GM23248 (cell line): ENCODE data around the gene GSTM2. TPM values are rescaled to one million over a fixed set of nuclear protein-coding genes. Genes with fewer than 3 reads are reported as not detected.
"Not testable (repeated sequence)": the region's sequence is repeated elsewhere in the genome, so short reads cannot be mapped to it uniquely, and the experiment has no call there.

Source experiments
- DNase-seq: peaks from one replicate; pipeline ENCODE4 v3.0.0-alpha.2; 2015
- H2AFZ ChIP-seq: fragments of 200-600 bp; sonication (generic); 2 replicates; pipeline ENCODE4 v1.6.1; 2016; ENCODE audit warnings: antibody characterized with exemption
- H3F3A ChIP-seq: fragments of 200-600 bp; sonication (generic); 2 replicates; pipeline ENCODE4 v1.6.1; 2016; ENCODE audit warnings: mild to moderate bottlenecking, antibody characterized with exemption, mixed run types; ENCODE audit not compliant: insufficient read depth
- H3K27ac ChIP-seq: fragments of 200-600 bp; sonication (generic); 2 replicates; pipeline ENCODE4 v1.5.1; 2016; ENCODE audit warnings: mild to moderate bottlenecking
- H3K27me3 ChIP-seq: fragments of 200-600 bp; sonication (generic); replicated peaks from 2 replicates; pipeline ENCODE4 v1.6.1; 2016; ENCODE audit warnings: mild to moderate bottlenecking; ENCODE audit not compliant: insufficient read depth
- H3K36me3 ChIP-seq: fragments of 200-600 bp; sonication (generic); 2 replicates; pipeline ENCODE4 v1.6.1; 2016; ENCODE audit warnings: low read depth, mild to moderate bottlenecking
- H3K4me1 ChIP-seq: fragments of 200-600 bp; sonication (generic); 2 replicates; pipeline ENCODE4 v1.6.1; 2016; ENCODE audit warnings: mild to moderate bottlenecking; ENCODE audit not compliant: insufficient read depth
- H3K4me2 ChIP-seq: fragments of 200-600 bp; sonication (generic); one replicate; pipeline ENCODE4 v1.6.1; 2016; ENCODE audit warnings: mild to moderate bottlenecking; ENCODE audit not compliant: unreplicated experiment
- H3K4me3 ChIP-seq: fragments of 200-600 bp; sonication (generic); 2 replicates; pipeline ENCODE4 v1.5.1; 2016; ENCODE audit warnings: mild to moderate bottlenecking
- H3K79me2 ChIP-seq: fragments of 200-600 bp; sonication (generic); 2 replicates; pipeline ENCODE4 v1.6.1; 2016; ENCODE audit warnings: mild to moderate bottlenecking; ENCODE audit not compliant: insufficient read depth
- H3K9ac ChIP-seq: fragments of 200-600 bp; sonication (generic); 2 replicates; pipeline ENCODE4 v1.6.1; 2016; ENCODE audit warnings: mild to moderate bottlenecking
- H3K9me2 ChIP-seq: fragments of 200-600 bp; sonication (generic); 2 replicates; pipeline ENCODE4 v1.6.1; 2016; ENCODE audit warnings: mixed run types, mild to moderate bottlenecking, moderate library complexity; ENCODE audit not compliant: insufficient read depth
- H3K9me3 ChIP-seq: fragments of 200-600 bp; sonication (generic); one replicate; pipeline ENCODE4 v1.6.1; 2017; ENCODE audit warnings: low read depth
- H4K20me1 ChIP-seq: fragments of 200-600 bp; sonication (generic); 2 replicates; pipeline ENCODE4 v1.6.0; 2016; ENCODE audit not compliant: insufficient read depth
- EZH2 ChIP-seq: fragments of 200-600 bp; sonication (generic); IDR thresholded peaks from 2 replicates; pipeline ENCODE4 v1.6.1; 2018; ENCODE audit warnings: antibody characterized with exemption, mild to moderate bottlenecking; ENCODE audit not compliant: insufficient read depth, poor library complexity, severe bottlenecking
- EZH2phosphoT487 ChIP-seq: fragments of 200-600 bp; sonication (generic); IDR thresholded peaks from 2 replicates; pipeline ENCODE4 v1.6.1; 2018; ENCODE audit warnings: antibody characterized with exemption, moderate library complexity, mild to moderate bottlenecking, low read depth; ENCODE audit not compliant: insufficient read depth
- WGBS, 2 experiments: methylation state at CpG; one replicate each; pipeline ENCODE4 v1.1.6; 2015 to 2017; ENCODE audit warnings: low lambda C conversion rate in 2 of 2, low coverage in 1 of 2; ENCODE audit errors: missing lambda C conversion rate in 2 of 2; 5-methylcytosine and 5-hydroxymethylcytosine counted together
- in situ Hi-C: fragments of 300-500 bp; cut with MboI; formaldehyde crosslinking; loops from 2 replicates; pipeline ENCODE4 v1.15.0; 2020
- polyA plus RNA-seq: library from polyadenylated mRNA; unstranded; fragments of >200 nt; fragmentation: Nextera tagmentation; extraction: Ambion mirVana; gene quantifications from 2 replicates; pipeline ENCODE4 v1.2.1, GENCODE V29; 2016
- total RNA-seq: library from RNA; depleted of rRNA; stranded (reverse); fragments of >200 nt; shearing (Covaris generic); gene quantifications from 2 replicates; pipeline ENCODE4 v1.2.3, GENCODE V29; 2014

Gene GSTM2
- total and polyA plus RNA-seq, 2 experiments from 2014 or later = 19.7 to 41.2 TPM

- no peak within 1 kb of the TSS for H3K4me3 ChIP-seq
- no peak for TF ChIP-seq EZH2
- TF ChIP-seq EZH2phosphoT487 = no peak
- no peak for DNase-seq
- no peak within 1 kb of the TSS for H3K27ac ChIP-seq
- no peaks in the 10 kb centered on the region for H3K9me3 ChIP-seq
- H3K27me3 ChIP-seq = no peaks in the 10 kb centered on the region
- H3F3A ChIP-seq = no peaks in the 10 kb centered on the region
- no peaks in the 10 kb centered on the region for H4K20me1 ChIP-seq
- WGBS, 2 experiments = no CpG with 5 or more reads among the region's 46 CpGs
- no peak within 1 kb of the TSS for H3K4me2 ChIP-seq
- no peaks in the 10 kb centered on the region for H3K9me2 ChIP-seq
- no peak within 1 kb of the TSS for H3K9ac ChIP-seq
- no peaks in the 10 kb centered on the region for H3K36me3 ChIP-seq
- no peaks in the 10 kb centered on the region for H3K4me1 ChIP-seq
- in situ Hi-C loops = no loop called here
- H3K79me2 ChIP-seq = no peaks in the 10 kb centered on the region
- H2AFZ ChIP-seq = no peak within 1 kb of the TSS
Measured at GRCh38 chr1:109687641-109688499, 20.0 kb downstream of the GSTM2 start, which contains the start of gene GSTM1. GSTM1 (plus strand) TSS chr1:109687817; CDS start chr1:109687874, 57 bp downstream.

GRCh38 chr1:109689844-109690405, 22.1 kb downstream of the GSTM2 start:
- Histone ChIP-seq H3F3A (no peaks in the 10 kb centered on the region), H3K9ac (no peak overlapping the region), H3K4me2 (no peak overlapping the region), H4K20me1 (no peaks in the 10 kb centered on the region), H3K9me3 (no peaks in the 10 kb centered on the region), H3K27me3 (no peaks in the 10 kb centered on the region), H3K27ac (no peak overlapping the region), H3K79me2 (no peaks in the 10 kb centered on the region), H3K36me3 (no peaks in the 10 kb centered on the region), H3K4me3 (no peak overlapping the region), H3K4me1 (no peaks in the 10 kb centered on the region), H3K9me2 (no peaks in the 10 kb centered on the region), H2AFZ (no peak overlapping the region)
- WGBS, 2 experiments = no CpG with 5 or more reads among the region's 6 CpGs
- TF ChIP-seq EZH2phosphoT487 (no peak), EZH2 (no peak)
- in situ Hi-C loops = no loop called here
- no peak for DNase-seq

GRCh38 chr1:109691759-109692158, 23.9 kb downstream of the GSTM2 start:
- in situ Hi-C loops = no loop called here
- no peaks in the 10 kb centered on the region for H3K9me3 ChIP-seq
- no peak for DNase-seq
- no peaks in the 10 kb centered on the region for H3K4me1 ChIP-seq
- H4K20me1 ChIP-seq = no peaks in the 10 kb centered on the region
- TF ChIP-seq EZH2phosphoT487 = no peak
- TF ChIP-seq EZH2 = no peak
- H3F3A ChIP-seq = no peaks in the 10 kb centered on the region
- no peak overlapping the region for H3K4me2 ChIP-seq
- H2AFZ ChIP-seq = no peak overlapping the region
- no peak overlapping the region for H3K4me3 ChIP-seq
- no peaks in the 10 kb centered on the region for H3K36me3 ChIP-seq
- H3K27me3 ChIP-seq = no peaks in the 10 kb centered on the region
- H3K9me2 ChIP-seq = no peaks in the 10 kb centered on the region
- H3K79me2 ChIP-seq = no peaks in the 10 kb centered on the region
- no peak overlapping the region for H3K9ac ChIP-seq
- WGBS, 2 experiments = no CpG with 5 or more reads among the region's 6 CpGs
- H3K27ac ChIP-seq = no peak overlapping the region

DNA sequence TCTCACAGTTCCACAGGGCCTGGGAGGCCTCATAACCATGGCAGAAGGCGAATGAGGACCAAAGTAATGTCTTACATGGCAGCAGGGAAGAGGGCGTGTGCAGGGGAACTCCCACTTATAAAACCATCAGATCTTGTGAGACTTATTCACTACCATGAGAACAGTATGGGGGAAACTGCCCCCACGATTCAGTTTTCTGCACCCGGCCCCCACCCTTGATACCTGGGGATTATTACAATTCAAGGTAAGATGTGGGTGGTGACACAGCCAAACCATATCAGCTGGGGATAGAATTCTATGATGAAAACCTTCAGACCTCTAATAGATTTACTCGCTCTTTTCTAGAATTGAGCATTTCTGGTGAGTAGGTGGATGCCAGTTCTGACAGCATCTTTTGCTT, 26.5 kb downstream of the GSTM2 start:
- H3K27ac ChIP-seq, H3K27me3 ChIP-seq, H3F3A ChIP-seq, DNase-seq, H3K4me2 ChIP-seq, H3K4me3 ChIP-seq, H4K20me1 ChIP-seq, H3K4me1 ChIP-seq, H3K9me2 ChIP-seq, H3K36me3 ChIP-seq, H3K9me3 ChIP-seq, H2AFZ ChIP-seq, in situ Hi-C loops, H3K9ac ChIP-seq, H3K79me2 ChIP-seq: not testable (repeated sequence)
- WGBS, 2 experiments = no CpG with 5 or more reads among the region's 5 CpGs

DNA sequence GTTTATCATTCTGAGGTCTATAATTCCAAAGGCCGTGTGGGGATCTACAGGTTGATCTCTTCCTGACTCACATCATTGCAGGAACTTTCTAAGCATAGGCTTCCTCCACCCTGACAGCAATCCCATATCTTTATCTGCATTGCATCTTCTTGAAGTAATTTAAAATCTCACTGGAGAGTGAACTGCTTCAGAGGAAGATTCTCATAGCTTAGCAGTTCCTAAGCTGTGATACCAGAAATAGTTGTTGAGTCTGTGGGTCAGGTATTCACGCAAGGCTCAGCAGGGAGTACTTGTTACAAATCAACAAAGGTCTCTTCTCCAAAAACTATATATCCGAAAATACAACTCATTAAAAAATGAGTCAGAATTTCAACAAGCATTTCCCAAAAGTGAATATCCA, 27.3 kb downstream of the GSTM2 start:
- H3K9me3 ChIP-seq, H3K27ac ChIP-seq, in situ Hi-C loops, H3K36me3 ChIP-seq, H3K79me2 ChIP-seq, H3K9ac ChIP-seq, DNase-seq, H3K4me2 ChIP-seq, H4K20me1 ChIP-seq, H3K9me2 ChIP-seq, H3F3A ChIP-seq, H3K4me3 ChIP-seq, H2AFZ ChIP-seq, H3K27me3 ChIP-seq, H3K4me1 ChIP-seq: not testable (repeated sequence)
- no CpG with 5 or more reads among the region's 3 CpGs for WGBS, 2 experiments
